Measurements from ENCODE around the gene SLC15A3.

DNA sequence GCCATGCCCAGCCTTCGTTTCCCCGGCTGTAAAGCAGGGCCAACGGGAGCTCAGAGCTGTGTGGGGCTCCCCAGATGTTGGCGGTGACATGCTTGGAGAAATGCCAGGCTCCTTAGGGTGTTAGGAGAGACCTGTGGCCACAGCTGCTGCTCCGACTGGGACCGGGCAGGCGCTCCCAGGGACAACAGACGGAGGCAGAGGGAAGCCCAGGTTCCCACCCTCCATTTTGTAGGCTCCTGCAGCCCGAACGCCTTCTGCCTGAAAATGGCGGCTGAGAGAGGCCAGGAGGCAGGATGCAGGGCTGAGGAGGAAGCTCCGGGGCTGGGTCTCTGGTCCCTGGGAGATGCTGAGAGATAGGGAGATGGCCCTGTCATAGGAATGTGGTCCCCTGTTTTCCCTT, 29.5 kb upstream of the SLC15A3 start:
- TF ChIP-seq CTCF (IDR thresholded peaks at IDR 0.05) = no peak
- no peak for TF ChIP-seq POLR2A (IDR thresholded peaks at IDR 0.05)
- no peak for TF ChIP-seq EP300 (IDR thresholded peaks at IDR 0.05)
- no peak for TF ChIP-seq POLR2AphosphoS5 (IDR thresholded peaks at IDR 0.05)
